K562 (cell line): Measurements from ENCODE around the gene ACAP2. TPM values are rescaled to one million over a fixed set of nuclear protein-coding genes. Genes with fewer than 3 reads are reported as not detected.

Source experiments
- ATAC-seq: fragments of 200-7000 bp; cut with Tn5 transposase; 3 replicates; pipeline ENCODE4 v1.9.1; 2020; ENCODE audit warnings: moderate library complexity
- BruUV-seq: library from RNA; stranded (reverse); fragments of 400-500 nt; replicated peaks from 2 replicates; lab custom pipeline; 2021; lab: Mats Ljungman, UMichigan
- CTCF ChIA-PET: fragments of 300-600 bp; formaldehyde crosslinking; extraction: SDS; loops from one replicate; lab custom pipeline; 2021; ENCODE audit warnings: low intra/inter-chr PET ratio; lab: Yijun Ruan, JAX
- POLR2A ChIA-PET: fragments of 300-600, 350-650 bp; sonication (Branson Sonifier 250); formaldehyde crosslinking; extraction: SDS; loops from one replicate; lab custom pipeline; 2021; ENCODE audit warnings: antibody characterized with exemption, inconsistent platforms; lab: Yijun Ruan, JAX
- DNase-seq, 4 experiments: peaks; one replicate each; pipeline versions ENCODE4 v3.0.0 to v3.0.0-alpha.2; 2011 to 2018; ENCODE audit warnings: low spot score in 3 of 4, mixed read lengths in 3 of 4; ENCODE audit errors: extremely low read depth in 1 of 4
- FAIRE-seq: peaks from 2 replicates; lab custom pipeline; 2011; peaks lifted over from hg19 to GRCh38; lab: Jason Lieb, UNC
- H2AFZ ChIP-seq: 2 replicates; pipeline ENCODE4 v1.6.0; 2011; ENCODE audit warnings: low read depth, low read length, control low read depth, inconsistent platforms
- H3K27ac ChIP-seq: fragments of 200-600 bp; 3 replicates; pipeline ENCODE4 v1.8.0; 2011; ENCODE audit warnings: low read depth, mild to moderate bottlenecking, control low read depth, inconsistent platforms, low read length, moderate library complexity, mixed read lengths; ENCODE audit errors: extremely low read depth
- H3K27me3 ChIP-seq, 2 experiments: fragments of 300-600 bp in 1 of 2; 2 replicates in 1 of 2; 3 replicates in 1 of 2; pipeline versions ENCODE4 v1.6.0 to v1.8.0; 2011; ENCODE audit warnings: inconsistent platforms in 2 of 2, low read length in 2 of 2, mild to moderate bottlenecking in 1 of 2, mixed read lengths in 1 of 2, moderate library complexity in 1 of 2; ENCODE audit not compliant: control insufficient read depth in 2 of 2, insufficient read depth in 2 of 2
- H3K36me3 ChIP-seq: fragments of 300-600 bp; 3 replicates; pipeline ENCODE4 v1.8.0; 2011; ENCODE audit warnings: mild to moderate bottlenecking, low read length, inconsistent platforms; ENCODE audit not compliant: control insufficient read depth, insufficient read depth
- H3K4me1 ChIP-seq, 2 experiments: fragments of 200-600 bp in 1 of 2; replicated peaks in 1 of 2; 2 replicates in 1 of 2; 3 replicates in 1 of 2; pipeline versions ENCODE4 v1.5.1 to v1.8.0; 2011; ENCODE audit warnings: inconsistent platforms in 2 of 2, low read length in 2 of 2, mild to moderate bottlenecking in 1 of 2, mixed read lengths in 1 of 2, moderate library complexity in 1 of 2; ENCODE audit not compliant: control insufficient read depth in 2 of 2, insufficient read depth in 2 of 2
- H3K4me2 ChIP-seq: 2 replicates; pipeline ENCODE4 v1.6.1; 2011; ENCODE audit warnings: low read length, control low read depth, inconsistent platforms, mixed read lengths; ENCODE audit not compliant: insufficient read depth
- H3K4me3 ChIP-seq: fragments of 200-600 bp; sonication (generic), shearing (Covaris generic); 2 replicates; pipeline ENCODE4 v1.5.1; 2016; ENCODE audit warnings: control low read depth, inconsistent platforms
- H3K79me2 ChIP-seq: fragments of 200-600 bp; 3 replicates; pipeline ENCODE4 v1.8.0; 2011; ENCODE audit warnings: low read length, inconsistent platforms; ENCODE audit not compliant: control insufficient read depth, insufficient read depth
- H3K9ac ChIP-seq, 2 experiments: 2 replicates each; pipeline versions ENCODE4 v1.6.0 to v1.6.1; 2011; ENCODE audit warnings: low read depth in 2 of 2, low read length in 2 of 2, control low read depth in 1 of 2, inconsistent platforms in 1 of 2, mild to moderate bottlenecking in 1 of 2, mixed read lengths in 1 of 2; ENCODE audit not compliant: insufficient read depth in 1 of 2
- H3K9me1 ChIP-seq: one replicate; pipeline ENCODE4 v1.6.0; 2011; ENCODE audit warnings: inconsistent platforms, mild to moderate bottlenecking, low read length, moderate library complexity; ENCODE audit not compliant: control insufficient read depth, insufficient read depth
- H3K9me3 ChIP-seq: replicated peaks from 2 replicates; pipeline ENCODE4 v1.5.1; 2011; ENCODE audit warnings: low read depth, low read length, inconsistent platforms; ENCODE audit not compliant: control insufficient read depth, insufficient read depth
- H4K20me1 ChIP-seq: replicated peaks from 2 replicates; pipeline ENCODE4 v1.6.1; 2011; ENCODE audit warnings: low read length, inconsistent platforms, mixed read lengths; ENCODE audit not compliant: control insufficient read depth, insufficient read depth
- CCAR2 ChIP-seq: fragments of 200-400 bp; formaldehyde crosslinking; IDR thresholded peaks from 2 replicates; pipeline ENCODE4 v1.6.1; 2017; ENCODE audit warnings: mild to moderate bottlenecking, low read depth, low read length
- NRF1 ChIP-seq, 2 experiments: fragments of 450-650 bp; IDR thresholded peaks in 1 of 2; conservative IDR thresholded peaks in 1 of 2; 2 replicates each; pipeline ENCODE4 v1.6.1; 2014; ENCODE audit warnings: mild to moderate bottlenecking in 2 of 2
- POU5F1 ChIP-seq: fragments of 150-350 bp; IDR thresholded peaks from 2 replicates; pipeline ENCODE4 v1.6.1; 2014; ENCODE audit warnings: borderline replicate concordance, low read length, low read depth, mild to moderate bottlenecking; ENCODE audit not compliant: partially characterized antibody
- SMARCA4 ChIP-seq: fragments of 450-650 bp; IDR thresholded peaks from 2 replicates; pipeline ENCODE4 v1.6.1; 2016
- SMARCE1 ChIP-seq: fragments of 450-650 bp; IDR thresholded peaks from 2 replicates; pipeline ENCODE4 v1.7.1; 2016; ENCODE audit warnings: mild to moderate bottlenecking
- TAL1 ChIP-seq: fragments of 450-650 bp; IDR thresholded peaks from 2 replicates; pipeline ENCODE4 v1.6.1; 2016; ENCODE audit warnings: mild to moderate bottlenecking
- ZKSCAN1 ChIP-seq: fragments of 150-350 bp; IDR thresholded peaks from 2 replicates; pipeline ENCODE4 v1.6.1; 2016; ENCODE audit warnings: low read depth, low read length
- ZNF561 ChIP-seq: fragments of 450-650 bp; formaldehyde crosslinking; conservative IDR thresholded peaks from 2 replicates; pipeline ENCODE4 v1.4.0; 2020; ENCODE audit warnings: mild to moderate bottlenecking, moderate library complexity
- WGBS: fragments of 100-300 bp; shearing (Covaris generic); methylation state at CpG from one replicate; pipeline ENCODE4 v1.1.6; 2016; ENCODE audit warnings: low coverage, mixed read lengths; ENCODE audit not compliant: insufficient coverage; ENCODE audit errors: missing lambda C conversion rate; 5-methylcytosine and 5-hydroxymethylcytosine counted together
- in situ Hi-C: fragments of 300-500 bp; cut with MboI; formaldehyde crosslinking; loops from 4 replicates; pipeline ENCODE4 v1.15.0; 2018; ENCODE audit warnings: inconsistent platforms, mixed read lengths
- intact Hi-C: fragments of 100-400 bp; cut with micrococcal nuclease; formaldehyde crosslinking; loops from 2 replicates; pipeline ENCODE4 v1.14.2; 2022
- polyA plus RNA-seq, 8 experiments: library from polyadenylated mRNA; depleted of rRNA in 4 of 8; stranded (reverse) in 5 of 8; unstranded in 3 of 8; fragments of >200 nt; fragmentation: Nextera tagmentation in 2 of 8; fragmentation: Illumina TruSeq in 1 of 8; extraction: Ambion mirVana in 2 of 8; extraction: Trizol in 1 of 8; gene quantifications; 2 replicates each; pipeline versions ENCODE4 v1.2.1 to v1.2.3, GENCODE V29; 2011 to 2014; ENCODE audit warnings: inconsistent platforms in 1 of 8, missing spikeins in 1 of 8
- total RNA-seq, 7 experiments: library from RNA; depleted of rRNA in 6 of 7; stranded (reverse); fragments of >200 nt in 6 of 7; fragmentation: Illumina TruSeq in 2 of 7; extraction: Trizol in 2 of 7; gene quantifications; 2 replicates each; pipeline versions ENCODE4 v1.2.1 to v1.2.3, GENCODE V29; 2011 to 2021; ENCODE audit warnings: low replicate concordance in 1 of 7
- TF ChIP-seq, protein P1 (sequence below): sonication (generic); formaldehyde crosslinking; IDR thresholded peaks from 2 replicates; pipeline ENCODE4 v1.8.1; 2022; ENCODE audit warnings: missing genetic modification reagents
- TF ChIP-seq, protein P2 (sequence below), 2 experiments: fragments of 450-650 bp in 1 of 2; IDR thresholded peaks; 2 replicates each; pipeline ENCODE4 v1.6.1; 2011 to 2017; ENCODE audit warnings: low read depth in 2 of 2, antibody characterized with exemption in 1 of 2, borderline replicate concordance in 1 of 2, low read length in 1 of 2, mild to moderate bottlenecking in 1 of 2, mixed read lengths in 1 of 2; ENCODE audit not compliant: control insufficient read depth in 1 of 2

ACAP2 gene
- total and polyA plus RNA-seq, 9 of the 15 experiments (the other 6 are each of a cell fraction or from before 2014, with no cell fraction given), result 10.6 to 52.7 (median 34.4) TPM

DNA sequence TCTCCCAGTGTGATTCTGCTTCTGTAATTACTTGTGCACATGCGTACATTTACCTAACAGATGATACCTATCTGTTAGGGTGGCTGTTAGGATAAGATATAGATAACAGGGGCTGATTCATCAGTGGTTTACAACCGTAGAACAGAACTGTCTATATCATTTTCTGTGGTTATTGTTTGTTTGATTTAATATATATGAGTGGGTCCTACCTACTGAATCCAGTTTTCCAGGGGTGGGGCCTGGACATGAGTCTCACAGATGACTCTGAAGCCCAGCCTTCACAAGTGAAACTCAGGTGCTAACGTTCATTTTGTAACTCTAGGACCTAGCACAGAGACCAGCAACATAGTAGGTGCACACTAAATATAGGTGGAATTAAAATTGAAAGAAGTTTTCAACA, 10.4 kb upstream of the ACAP2 start (continued):
- TF ChIP-seq NRF1 (conservative IDR thresholded peaks at IDR 0.05 in 1 of 2, IDR thresholded peaks at IDR 0.05 in 1 of 2), result peak in 1 of 2 experiments; percentile 47; a peak in 1 of 4 replicates
- peak; percentile 14; the same call in 1 of the 2 replicates for TF ChIP-seq TAL1
- TF ChIP-seq SMARCA4, result peak; percentile 54; the same call in 1 of the 2 replicates
- no peak for TF ChIP-seq POU5F1
- TF ChIP-seq ZKSCAN1, result peak; percentile 32; the same call in 1 of the 2 replicates
- TF ChIP-seq SMARCE1, result peak; percentile 65; the same call in 1 of the 2 replicates

DNA sequence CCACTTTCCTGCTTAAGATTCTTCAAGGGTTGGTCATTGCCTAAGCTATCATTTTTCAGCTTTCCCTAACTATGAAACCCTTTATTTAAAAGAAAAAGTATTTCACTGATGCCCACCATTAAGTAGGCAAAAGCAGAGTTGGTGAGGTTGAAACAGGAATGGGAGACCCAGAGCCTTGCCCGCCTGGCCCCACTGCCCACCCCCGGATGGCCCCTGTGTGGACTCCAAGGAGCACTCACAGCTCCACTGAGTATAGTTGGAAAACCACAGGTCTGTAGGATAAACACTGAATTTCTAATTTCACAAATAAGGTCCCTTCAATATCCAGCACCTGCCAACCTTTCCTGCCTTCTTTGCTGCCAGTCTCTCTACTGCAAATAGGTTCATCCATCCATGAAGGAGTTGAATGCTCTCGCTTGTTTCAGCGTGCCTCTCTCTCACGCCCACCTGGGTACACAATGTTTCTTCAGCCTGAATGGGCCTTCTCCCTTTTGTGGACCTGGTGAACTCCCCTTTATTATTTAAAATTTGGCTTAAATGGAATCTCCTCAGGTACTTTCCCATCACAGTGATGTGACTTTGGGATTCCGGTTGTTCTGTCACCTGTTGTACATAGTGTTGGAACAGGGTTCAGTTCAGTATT, 8.7 kb upstream of the ACAP2 start:
- Histone ChIP-seq H3K9me3 (no peaks in the 10 kb centered on the region), H4K20me1 (no peaks in the 10 kb centered on the region), H3K36me3 (no peaks in the 10 kb centered on the region), H2AFZ (peak overlapping the region; percentile 30), H3K4me2 (no peak overlapping the region), H3K4me1 (peaks cover 12 to 18% of the 10 kb centered on the region in 2 experiments), H3K79me2 (no peaks in the 10 kb centered on the region), H3K9ac (no peak overlapping the region), H3K27me3 (no peaks in the 10 kb centered on the region), H3K27ac (no peak overlapping the region), H3K4me3 (no peak overlapping the region), H3K9me1 (no peaks in the 10 kb centered on the region)
- WGBS, result 87% methylated on average over 6 of the region's 6 CpGs
- no TSS peak for BruUV-seq
- CTCF ChIA-PET, result no interaction called here
- in situ Hi-C loops, result no loop called here
- POLR2A ChIA-PET, result interaction anchor here (1.0 to 1.6 kb wide), 4 partner anchors 8 to 92 kb away, joined by 3 to 8 read pairs (median 4); partner anchors contain the start of genes ACAP2 and PPP1R2
- DNase-seq, result no peak
- FAIRE-seq, result no peak
- intact Hi-C loops, result no loop called here
- ATAC-seq, result no peak
- TF ChIP-seq CCAR2, result no peak
- TF ChIP-seq ZNF561 (CRISPR knock-in tag), result no peak
- TF ChIP-seq, protein P1, sequence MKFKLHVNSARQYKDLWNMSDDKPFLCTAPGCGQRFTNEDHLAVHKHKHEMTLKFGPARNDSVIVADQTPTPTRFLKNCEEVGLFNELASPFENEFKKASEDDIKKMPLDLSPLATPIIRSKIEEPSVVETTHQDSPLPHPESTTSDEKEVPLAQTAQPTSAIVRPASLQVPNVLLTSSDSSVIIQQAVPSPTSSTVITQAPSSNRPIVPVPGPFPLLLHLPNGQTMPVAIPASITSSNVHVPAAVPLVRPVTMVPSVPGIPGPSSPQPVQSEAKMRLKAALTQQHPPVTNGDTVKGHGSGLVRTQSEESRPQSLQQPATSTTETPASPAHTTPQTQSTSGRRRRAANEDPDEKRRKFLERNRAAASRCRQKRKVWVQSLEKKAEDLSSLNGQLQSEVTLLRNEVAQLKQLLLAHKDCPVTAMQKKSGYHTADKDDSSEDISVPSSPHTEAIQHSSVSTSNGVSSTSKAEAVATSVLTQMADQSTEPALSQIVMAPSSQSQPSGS, result no peak
- TF ChIP-seq, protein P2, sequence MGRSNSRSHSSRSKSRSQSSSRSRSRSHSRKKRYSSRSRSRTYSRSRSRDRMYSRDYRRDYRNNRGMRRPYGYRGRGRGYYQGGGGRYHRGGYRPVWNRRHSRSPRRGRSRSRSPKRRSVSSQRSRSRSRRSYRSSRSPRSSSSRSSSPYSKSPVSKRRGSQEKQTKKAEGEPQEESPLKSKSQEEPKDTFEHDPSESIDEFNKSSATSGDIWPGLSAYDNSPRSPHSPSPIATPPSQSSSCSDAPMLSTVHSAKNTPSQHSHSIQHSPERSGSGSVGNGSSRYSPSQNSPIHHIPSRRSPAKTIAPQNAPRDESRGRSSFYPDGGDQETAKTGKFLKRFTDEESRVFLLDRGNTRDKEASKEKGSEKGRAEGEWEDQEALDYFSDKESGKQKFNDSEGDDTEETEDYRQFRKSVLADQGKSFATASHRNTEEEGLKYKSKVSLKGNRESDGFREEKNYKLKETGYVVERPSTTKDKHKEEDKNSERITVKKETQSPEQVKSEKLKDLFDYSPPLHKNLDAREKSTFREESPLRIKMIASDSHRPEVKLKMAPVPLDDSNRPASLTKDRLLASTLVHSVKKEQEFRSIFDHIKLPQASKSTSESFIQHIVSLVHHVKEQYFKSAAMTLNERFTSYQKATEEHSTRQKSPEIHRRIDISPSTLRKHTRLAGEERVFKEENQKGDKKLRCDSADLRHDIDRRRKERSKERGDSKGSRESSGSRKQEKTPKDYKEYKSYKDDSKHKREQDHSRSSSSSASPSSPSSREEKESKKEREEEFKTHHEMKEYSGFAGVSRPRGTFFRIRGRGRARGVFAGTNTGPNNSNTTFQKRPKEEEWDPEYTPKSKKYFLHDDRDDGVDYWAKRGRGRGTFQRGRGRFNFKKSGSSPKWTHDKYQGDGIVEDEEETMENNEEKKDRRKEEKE (IDR thresholded peaks at IDR 0.05; ENCODE audit: borderline replicate concordance in 1 of 2, control insufficient read depth in 1 of 2, low read depth in 2 of 2, low read length in 1 of 2), result no peak
